ENCODE results near the gene TNS3.

Gene TNS3

DNA sequence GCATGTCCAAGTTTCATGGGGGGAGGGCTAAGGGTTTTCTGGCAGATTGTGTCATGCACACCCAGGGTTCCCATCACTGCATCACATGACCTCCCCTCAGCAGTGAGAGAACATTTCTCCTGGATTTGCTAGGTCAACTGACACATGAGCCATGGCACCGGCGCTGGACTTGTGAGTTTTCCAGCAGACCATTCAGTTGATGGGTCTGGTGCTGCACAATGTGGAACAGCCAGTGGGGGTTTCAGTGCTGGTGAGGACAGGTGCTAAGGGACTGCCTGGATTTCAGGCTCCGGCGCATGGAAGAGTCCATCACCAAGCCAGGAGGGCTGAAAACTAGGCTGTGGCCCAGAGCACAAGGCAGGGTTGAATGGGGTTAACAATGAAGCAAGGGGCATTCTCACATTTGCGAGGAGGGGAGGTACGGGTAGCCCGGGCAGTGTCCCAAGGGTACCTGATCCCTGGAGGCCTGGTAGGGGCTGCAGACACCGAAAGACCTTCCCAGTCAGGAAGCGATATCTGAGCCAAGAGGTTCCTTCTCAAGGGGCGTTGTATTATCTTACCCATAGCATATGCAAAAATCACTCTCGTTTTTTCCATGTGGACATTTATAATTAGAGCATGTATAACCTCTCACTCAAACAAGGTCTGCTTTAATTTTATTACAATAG is 203.0 kb downstream of the TNS3 start:
- H3K4me3 ChIP-seq (replicated peaks; ENCODE audit: low read depth, low read length): no peak overlapping the region
- DNase-seq (ENCODE audit: extremely low read depth, low read depth): no peak
- TF ChIP-seq, protein P1, sequence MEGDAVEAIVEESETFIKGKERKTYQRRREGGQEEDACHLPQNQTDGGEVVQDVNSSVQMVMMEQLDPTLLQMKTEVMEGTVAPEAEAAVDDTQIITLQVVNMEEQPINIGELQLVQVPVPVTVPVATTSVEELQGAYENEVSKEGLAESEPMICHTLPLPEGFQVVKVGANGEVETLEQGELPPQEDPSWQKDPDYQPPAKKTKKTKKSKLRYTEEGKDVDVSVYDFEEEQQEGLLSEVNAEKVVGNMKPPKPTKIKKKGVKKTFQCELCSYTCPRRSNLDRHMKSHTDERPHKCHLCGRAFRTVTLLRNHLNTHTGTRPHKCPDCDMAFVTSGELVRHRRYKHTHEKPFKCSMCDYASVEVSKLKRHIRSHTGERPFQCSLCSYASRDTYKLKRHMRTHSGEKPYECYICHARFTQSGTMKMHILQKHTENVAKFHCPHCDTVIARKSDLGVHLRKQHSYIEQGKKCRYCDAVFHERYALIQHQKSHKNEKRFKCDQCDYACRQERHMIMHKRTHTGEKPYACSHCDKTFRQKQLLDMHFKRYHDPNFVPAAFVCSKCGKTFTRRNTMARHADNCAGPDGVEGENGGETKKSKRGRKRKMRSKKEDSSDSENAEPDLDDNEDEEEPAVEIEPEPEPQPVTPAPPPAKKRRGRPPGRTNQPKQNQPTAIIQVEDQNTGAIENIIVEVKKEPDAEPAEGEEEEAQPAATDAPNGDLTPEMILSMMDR (IDR thresholded peaks at IDR 0.05; ENCODE audit: low read depth, low read length, missing control alignments): no peak

DNA sequence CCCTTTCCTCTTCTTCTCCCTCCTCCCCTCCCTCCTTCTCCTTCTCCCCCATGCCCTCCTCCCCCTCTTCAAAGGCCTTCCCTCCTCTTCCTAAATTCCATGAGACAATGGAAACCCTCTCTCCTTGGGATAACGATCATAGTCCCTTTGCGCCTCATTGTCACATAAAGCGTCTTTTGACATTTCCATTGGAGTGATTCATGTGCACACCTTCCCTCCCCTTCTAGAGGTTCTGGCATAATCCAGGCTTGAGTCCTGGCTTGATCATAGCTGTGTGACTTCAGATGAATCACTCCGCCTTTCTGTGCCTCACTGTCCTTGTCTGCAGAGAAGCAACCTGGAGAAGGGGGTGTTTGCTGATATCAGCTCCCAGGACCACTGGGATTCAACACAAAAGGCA is 204.2 kb downstream of the TNS3 start:
- TF ChIP-seq, protein P1 (IDR thresholded peaks at IDR 0.05; ENCODE audit: low read depth, low read length, missing control alignments): no peak
- no peak overlapping the region for H3K4me3 ChIP-seq (replicated peaks; ENCODE audit: low read depth, low read length)
- no peak for DNase-seq (ENCODE audit: extremely low read depth, low read depth)

DNA sequence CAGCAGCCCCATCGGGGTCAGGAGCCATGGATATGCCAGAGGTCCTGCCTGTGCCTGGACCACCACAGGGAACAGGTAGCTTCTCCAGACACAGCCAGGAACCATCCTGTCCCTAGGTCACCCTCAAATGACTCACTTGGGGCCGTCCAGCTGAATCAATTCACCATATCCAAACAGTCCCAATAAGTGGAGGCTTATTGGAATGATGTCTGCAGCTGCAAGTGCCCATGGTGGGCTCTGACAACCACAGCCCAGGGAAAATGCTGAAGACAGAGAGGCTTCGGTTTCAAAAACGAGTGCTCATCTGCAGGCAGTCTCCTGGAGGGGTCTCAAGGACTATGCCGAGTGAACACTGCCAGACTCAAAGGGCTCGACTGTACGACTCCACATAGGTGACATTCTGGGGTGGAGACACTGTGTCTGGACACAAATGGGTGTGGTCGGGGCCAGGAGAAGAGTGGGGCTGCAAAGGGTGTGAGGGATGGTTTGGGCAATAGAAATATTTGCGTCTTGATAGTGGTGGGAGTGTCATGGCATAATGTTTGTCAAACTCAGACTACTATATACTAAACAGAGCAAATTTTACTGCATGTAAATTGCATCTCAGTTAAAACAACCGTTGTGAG is 204.8 kb downstream of the TNS3 start:
- DNase-seq (ENCODE audit: extremely low read depth, low read depth): no peak
- TF ChIP-seq, protein P1 (IDR thresholded peaks at IDR 0.05; ENCODE audit: low read depth, low read length, missing control alignments): no peak
- H3K4me3 ChIP-seq (replicated peaks; ENCODE audit: low read depth, low read length): no peak overlapping the region

DNA sequence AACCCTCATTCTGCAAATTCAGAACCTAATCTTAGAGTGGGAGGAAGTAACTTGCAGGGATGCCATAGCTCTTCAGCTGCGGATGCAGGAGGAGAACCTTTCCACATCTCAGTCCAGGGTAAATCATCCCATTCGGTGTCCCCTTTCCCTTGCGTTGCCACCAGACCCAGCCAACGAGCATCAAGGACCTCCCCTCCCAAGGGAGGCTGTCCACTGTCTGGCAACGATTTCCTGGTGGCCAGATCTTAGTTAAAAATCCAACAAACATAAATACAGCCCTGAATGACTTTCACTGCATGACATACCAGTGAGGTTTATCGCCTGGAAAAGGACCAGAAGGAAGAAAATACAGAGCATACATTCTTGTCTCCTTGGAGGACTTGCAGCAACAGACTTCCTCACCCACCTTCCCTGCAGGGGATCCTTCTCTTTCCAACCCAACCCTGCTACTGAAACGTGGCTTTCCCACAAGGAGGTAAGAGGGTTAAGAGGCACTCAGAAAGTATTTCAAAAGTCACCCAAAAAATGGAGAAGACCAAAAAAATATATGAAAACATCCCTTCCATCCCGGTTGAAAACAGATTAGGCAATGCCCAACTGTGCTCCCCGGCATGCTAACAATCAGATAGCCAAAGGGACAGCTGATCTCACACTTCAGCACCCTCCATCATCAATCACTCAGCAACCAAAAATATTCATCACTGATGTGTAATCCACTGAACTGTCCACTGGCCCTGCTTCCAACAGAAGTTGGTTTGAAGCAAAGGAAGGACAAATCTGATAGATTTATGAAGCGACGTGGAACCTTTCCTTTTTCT is 206.6 kb downstream of the TNS3 start:
- TF ChIP-seq, protein P1 (IDR thresholded peaks at IDR 0.05; ENCODE audit: low read depth, low read length, missing control alignments): no peak
- H3K4me3 ChIP-seq (replicated peaks; ENCODE audit: low read depth, low read length): no peak overlapping the region
- no peak for DNase-seq (ENCODE audit: extremely low read depth, low read depth)

DNA sequence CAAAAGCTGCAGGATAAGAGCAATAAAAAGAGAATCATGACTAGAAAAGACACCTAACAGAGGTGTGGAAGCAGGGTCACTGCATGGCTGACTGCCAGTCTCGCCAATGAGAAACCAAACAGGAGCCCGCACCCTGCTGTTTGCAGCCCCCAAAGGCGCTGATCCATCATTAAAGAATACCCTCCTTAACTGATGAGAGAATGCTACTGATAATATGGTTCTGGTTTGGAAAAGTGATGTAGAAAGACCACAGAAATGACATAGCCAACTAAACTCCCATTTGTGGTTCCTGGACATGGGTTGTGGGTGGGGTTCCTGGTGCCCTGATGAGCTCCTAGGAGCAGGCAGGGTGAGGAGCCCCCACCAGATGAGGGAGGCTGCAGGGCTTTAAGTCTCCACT is 207.4 kb downstream of the TNS3 start:
- DNase-seq (ENCODE audit: extremely low read depth, low read depth): no peak
- H3K4me3 ChIP-seq (replicated peaks; ENCODE audit: low read depth, low read length): no peak overlapping the region
- TF ChIP-seq, protein P1 (IDR thresholded peaks at IDR 0.05; ENCODE audit: low read depth, low read length, missing control alignments): no peak

DNA sequence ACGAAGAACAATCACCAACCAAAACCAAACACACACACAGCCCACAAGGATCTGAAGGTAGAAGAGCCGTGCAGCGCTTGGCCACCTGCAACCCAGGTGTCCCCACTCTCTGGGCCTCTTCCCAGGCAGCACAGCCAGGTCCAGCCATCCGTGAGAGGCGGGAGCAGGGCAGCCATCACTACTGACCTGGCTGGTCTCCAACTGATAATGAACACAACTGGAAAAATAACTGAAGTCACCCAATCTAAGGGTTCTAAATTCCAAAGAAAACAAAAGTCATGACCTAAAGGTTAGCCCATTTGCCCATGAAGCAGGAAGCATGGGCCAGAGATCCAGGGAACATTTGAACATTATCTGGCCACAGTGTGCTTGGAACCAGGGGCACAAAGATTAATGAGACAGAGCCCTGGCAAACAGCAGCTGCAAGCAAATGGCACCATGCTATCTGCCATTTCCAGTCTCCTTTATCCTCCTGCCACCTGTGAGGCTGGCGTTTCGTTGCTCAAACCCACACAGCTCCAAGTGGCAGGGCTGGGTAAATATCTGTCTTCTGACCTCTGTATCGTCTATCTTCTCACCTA is 207.9 kb downstream of the TNS3 start:
- TF ChIP-seq, protein P1 (IDR thresholded peaks at IDR 0.05; ENCODE audit: low read depth, low read length, missing control alignments): no peak
- no peak for DNase-seq (ENCODE audit: extremely low read depth, low read depth)
- no peak overlapping the region for H3K4me3 ChIP-seq (replicated peaks; ENCODE audit: low read depth, low read length)

Data from HFF-Myc (cell line).